Activated naive CD4-positive, alpha-beta T cell treated with anti-CD3 and anti-CD28 coated beads, Interleukin-2, amount 50 U/mL, for 72 hours (primary cell): ENCODE results near the gene DDX27. TPM values are rescaled to one million over a fixed set of nuclear protein-coding genes. Genes with fewer than 3 reads are reported as not detected.
"Not testable (repeated sequence)": the region's sequence is repeated elsewhere in the genome, so short reads cannot be mapped to it uniquely, and the experiment has no call there.

Experiments used
- ATAC-seq, 2 donors: fragments of 150-1000 bp; cut with Tn5 transposase; 2 replicates each; pipeline ENCODE4 v1.10.0; 2021; ENCODE audit warnings: mild to moderate bottlenecking in 2 of 2, moderate library complexity in 2 of 2
- DNase-seq, 2 donors: peaks; one replicate each; pipeline ENCODE4 v3.0.0; 2021 to 2022; ENCODE audit warnings: low spot score in 2 of 2
- H3K27ac Mint-ChIP-seq, 2 donors: one replicate each; pipeline ENCODE4 v1.8.0; 2022; ENCODE audit warnings: mild to moderate bottlenecking in 2 of 2, mixed read lengths in 2 of 2
- H3K36me3 Mint-ChIP-seq, 2 donors: one replicate each; pipeline ENCODE4 v1.8.0; 2022; ENCODE audit warnings: mixed read lengths in 2 of 2
- H3K9me3 Mint-ChIP-seq, 2 donors: one replicate each; pipeline ENCODE4 v1.8.0; 2022; ENCODE audit warnings: mixed read lengths in 2 of 2
- total RNA-seq, 2 donors: library from RNA; stranded (reverse); gene quantifications; one replicate each; pipeline ENCODE4 v1.2.3, GENCODE V29; 2022

The DDX27 gene
- total RNA-seq, 2 donors from 2014 or later: 42.1 to 51.9 TPM

- H3K27ac Mint-ChIP-seq: peak within 1 kb of the TSS; percentile 84 to 90
- H3K9me3 Mint-ChIP-seq: no peaks in the 10 kb centered on the region
- peaks cover 5 to 23% of the 10 kb centered on the region in 2 donors for H3K36me3 Mint-ChIP-seq
- DNase-seq: peak; percentile 90 to 96
- ATAC-seq: peak; percentile 97
Observed at GRCh38 chr20:49187851-49188641, 31.2 kb upstream of the DDX27 start, which contains the start of gene STAU1. STAU1 (minus strand) TSS chr20:49188334; CDS start chr20:49166201, 22,133 bp downstream.

DNA sequence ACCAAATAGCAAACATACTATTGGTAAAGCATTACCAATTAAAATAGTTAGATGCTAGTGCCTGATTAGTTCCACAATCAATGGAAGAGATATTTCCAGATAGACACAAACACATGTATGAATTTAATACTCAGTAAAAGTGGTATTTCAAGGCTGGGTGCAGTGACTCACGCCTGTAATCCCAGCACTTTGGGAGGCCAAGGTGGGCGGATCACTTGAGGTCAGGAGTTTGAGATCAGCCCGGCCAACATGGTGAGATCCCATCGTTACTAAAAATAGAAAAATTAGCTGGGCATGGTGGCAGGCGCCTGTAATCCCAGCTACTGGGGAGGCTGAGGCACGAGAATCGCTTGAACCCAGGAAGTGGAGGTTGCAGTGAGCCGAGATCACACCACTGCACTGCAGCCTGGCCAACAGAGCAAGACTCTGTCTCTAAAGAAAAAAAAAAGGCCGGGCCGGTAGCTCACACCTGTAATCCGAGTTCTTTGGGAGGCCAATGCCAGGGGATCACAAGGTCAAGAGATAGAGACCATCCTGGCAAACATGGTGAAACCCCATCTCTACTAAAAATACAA is 26.2 kb upstream of the DDX27 start:
- not testable (repeated sequence) for DNase-seq, H3K9me3 Mint-ChIP-seq, H3K27ac Mint-ChIP-seq, ATAC-seq, H3K36me3 Mint-ChIP-seq

GRCh38 chr20:49199729-49200293 is 19.4 kb upstream of the DDX27 start:
- Mint-ChIP-seq H3K36me3 (no peaks in the 10 kb centered on the region), H3K9me3 (no peaks in the 10 kb centered on the region), H3K27ac (no peak overlapping the region)
- ATAC-seq (no peak), DNase-seq (peak in 1 of 2 donors; percentile 21)

- no peaks in the 10 kb centered on the region for H3K9me3 Mint-ChIP-seq
- ATAC-seq (no peak), DNase-seq (peak in 1 of 2 donors; percentile 18)
- H3K27ac Mint-ChIP-seq: no peak overlapping the region
- H3K36me3 Mint-ChIP-seq: no peaks in the 10 kb centered on the region
Observed at GRCh38 chr20:49203011-49203410, 16.2 kb upstream of the DDX27 start.

DNA sequence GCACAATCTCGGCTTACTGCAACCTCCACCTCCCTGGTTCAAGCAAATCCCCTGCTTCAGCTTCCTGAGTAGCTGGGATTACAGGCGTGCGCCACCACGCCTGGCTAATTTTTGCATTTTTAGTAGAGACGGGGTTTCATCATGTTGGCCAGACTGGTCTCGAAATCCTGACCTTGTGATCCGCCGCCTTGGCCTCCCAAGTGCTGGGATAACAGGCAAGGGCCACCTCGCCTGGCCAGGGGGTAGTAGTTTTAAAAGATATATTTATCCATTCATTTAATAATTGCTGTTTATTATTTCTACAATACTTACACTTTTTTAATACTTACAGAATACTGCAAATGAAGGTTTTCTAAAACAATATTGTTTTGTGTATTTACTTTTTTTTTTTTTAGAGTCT is 15.5 kb upstream of the DDX27 start:
- Mint-ChIP-seq H3K9me3 (no peaks in the 10 kb centered on the region), H3K27ac (no peak overlapping the region), H3K36me3 (no peaks in the 10 kb centered on the region)
- no peak for ATAC-seq
- no peak for DNase-seq

- peaks cover 6 to 7% of the 10 kb centered on the region in 2 donors for H3K9me3 Mint-ChIP-seq
- ATAC-seq: peak in 1 of 2 donors; percentile 50
- no peak overlapping the region for H3K27ac Mint-ChIP-seq
- H3K36me3 Mint-ChIP-seq: peaks cover 6% of the 10 kb centered on the region in 2 donors
- DNase-seq: peak in 1 of 2 donors; percentile 24
Observed at GRCh38 chr20:49207076-49207475, 12.1 kb upstream of the DDX27 start.

DNA sequence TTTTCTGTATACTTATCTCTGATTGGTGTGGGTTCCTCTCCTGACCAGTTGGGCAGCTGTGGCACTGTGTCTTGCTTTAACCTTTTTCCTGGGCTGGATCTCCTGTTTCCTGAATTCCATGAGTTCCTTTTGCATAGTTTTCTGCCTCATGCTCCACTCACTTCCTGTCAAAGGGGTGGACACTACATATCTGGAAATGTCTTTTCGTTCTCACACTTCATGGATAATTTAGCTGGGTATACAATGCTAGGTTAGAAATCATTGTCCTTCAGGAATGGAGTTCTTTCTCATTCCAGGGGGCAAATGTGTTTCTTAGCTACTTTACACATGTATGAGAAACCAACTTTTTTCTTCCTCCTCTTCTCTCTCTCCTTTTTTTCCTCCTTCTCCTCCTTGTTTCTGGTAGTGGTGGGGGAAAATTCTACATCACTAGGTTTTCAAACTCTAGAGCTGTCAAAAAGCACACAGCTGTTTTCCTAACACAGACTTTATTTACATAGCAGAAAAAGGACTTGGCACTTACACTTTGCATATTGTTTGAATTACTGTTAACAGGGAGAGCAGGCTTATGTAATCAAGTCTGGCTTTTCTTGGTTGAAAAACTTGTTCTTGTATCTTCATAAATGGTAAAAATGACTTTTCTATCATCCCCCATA is 9.0 kb upstream of the DDX27 start:
- Mint-ChIP-seq H3K27ac (no peak overlapping the region), H3K9me3 (peaks cover 6 to 7% of the 10 kb centered on the region in 2 donors), H3K36me3 (peaks cover 6% of the 10 kb centered on the region in 2 donors)
- DNase-seq (no peak), ATAC-seq (no peak)

DNA sequence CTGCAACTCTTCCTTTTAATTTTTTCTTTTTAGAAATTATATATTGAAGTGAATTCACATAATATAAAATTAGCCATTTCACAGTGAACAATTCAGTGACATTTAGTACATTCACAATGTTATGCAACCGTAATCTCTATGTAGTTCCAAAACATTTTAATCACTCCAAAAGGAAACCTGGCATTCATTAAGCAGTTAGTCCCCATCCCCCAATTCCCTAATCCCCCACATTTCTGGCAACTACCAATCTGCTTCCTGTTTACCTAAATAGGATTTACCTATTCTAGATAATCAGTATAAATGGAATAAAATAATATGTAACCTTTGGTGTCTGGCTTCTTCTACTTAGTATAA is 8.5 kb upstream of the DDX27 start:
- no peak for ATAC-seq
- H3K9me3 Mint-ChIP-seq: peaks cover 6 to 7% of the 10 kb centered on the region in 2 donors
- DNase-seq: no peak
- H3K36me3 Mint-ChIP-seq: peaks cover 6% of the 10 kb centered on the region in 2 donors
- no peak overlapping the region for H3K27ac Mint-ChIP-seq

DNA sequence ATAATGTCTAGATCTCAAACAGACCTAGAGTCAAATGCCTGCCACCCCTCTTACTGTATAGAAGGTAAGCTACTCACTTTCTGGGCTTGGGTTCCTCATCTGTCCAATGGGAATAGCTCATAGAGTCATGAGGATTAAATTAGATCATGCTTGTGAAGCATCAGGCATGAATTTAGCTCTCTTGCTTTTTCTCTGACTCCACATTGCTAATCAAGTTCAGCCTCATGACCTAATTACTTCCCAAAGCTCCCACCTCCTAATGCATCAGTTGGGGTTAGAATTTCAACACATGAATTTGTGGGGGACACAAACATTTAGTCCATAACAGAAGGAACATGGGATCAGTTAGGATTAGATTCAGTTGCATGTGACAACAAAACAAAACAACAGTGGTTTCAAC is 4.6 kb upstream of the DDX27 start:
- DNase-seq (no peak), ATAC-seq (no peak)
- no peak overlapping the region for H3K27ac Mint-ChIP-seq
- peaks cover 6 to 7% of the 10 kb centered on the region in 2 donors for H3K9me3 Mint-ChIP-seq
- H3K36me3 Mint-ChIP-seq: peaks cover 8 to 9% of the 10 kb centered on the region in 2 donors

GRCh38 chr20:49215232-49215631 is 4.0 kb upstream of the DDX27 start:
- Mint-ChIP-seq H3K9me3 (peaks cover 3% of the 10 kb centered on the region in 2 donors), H3K27ac (no peak overlapping the region), H3K36me3 (peaks cover 11 to 12% of the 10 kb centered on the region in 2 donors)
- DNase-seq (no peak), ATAC-seq (no peak)

GRCh38 chr20:49216991-49217578 is 2.1 kb upstream of the DDX27 start:
- Mint-ChIP-seq H3K36me3 (peaks cover 7 to 20% of the 10 kb centered on the region in 2 donors), H3K27ac (peak overlapping the region in 1 of 2 donors; percentile 64), H3K9me3 (no peaks in the 10 kb centered on the region)
- DNase-seq: peak; percentile 86 to 98
- peak; percentile 68 for ATAC-seq

DNA sequence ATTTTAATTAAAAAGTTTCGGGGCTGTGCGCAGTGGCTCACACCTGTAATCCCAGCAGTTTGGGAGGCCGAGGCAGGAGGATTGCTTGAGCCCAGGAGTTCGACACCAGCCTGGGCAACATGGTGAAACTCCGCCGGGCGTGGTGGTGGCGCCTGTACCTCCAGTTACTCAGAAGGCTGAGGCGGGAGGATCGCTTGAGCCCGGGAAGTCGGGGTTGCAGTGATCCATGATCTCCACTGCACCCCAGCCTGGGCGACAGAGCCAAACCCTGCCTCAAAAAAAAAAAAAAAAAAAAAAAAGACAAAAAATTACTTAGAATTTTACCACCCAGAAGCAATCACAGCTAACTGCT is 501 bp upstream of the DDX27 start:
- peak; percentile 0 to 4 for ATAC-seq
- H3K27ac Mint-ChIP-seq: peak overlapping the region; percentile 97 to 98
- DNase-seq: peak in 1 of 2 donors; percentile 15
- not testable (repeated sequence) for H3K9me3 Mint-ChIP-seq
- H3K36me3 Mint-ChIP-seq: peaks cover 7 to 26% of the 10 kb centered on the region in 2 donors

- Mint-ChIP-seq H3K36me3 (peaks cover 7 to 26% of the 10 kb centered on the region in 2 donors), H3K27ac (peak overlapping the region; percentile 97 to 98), H3K9me3 (no peaks in the 10 kb centered on the region)
- ATAC-seq: no peak
- DNase-seq: no peak
Observed at GRCh38 chr20:49219924-49220831, 962 bp downstream of the DDX27 start.

- no peak for DNase-seq
- ATAC-seq: no peak
- Mint-ChIP-seq H3K9me3 (no peaks in the 10 kb centered on the region), H3K36me3 (peaks cover 9 to 24% of the 10 kb centered on the region in 2 donors), H3K27ac (peak overlapping the region; percentile 36 to 90)
Observed at GRCh38 chr20:49225896-49226295, 6.7 kb downstream of the DDX27 start.

GRCh38 chr20:49228676-49229075 is 9.5 kb downstream of the DDX27 start:
- H3K9me3 Mint-ChIP-seq: no peaks in the 10 kb centered on the region
- ATAC-seq (no peak), DNase-seq (no peak)
- H3K27ac Mint-ChIP-seq: no peak overlapping the region
- peaks cover 9 to 17% of the 10 kb centered on the region in 2 donors for H3K36me3 Mint-ChIP-seq

DNA sequence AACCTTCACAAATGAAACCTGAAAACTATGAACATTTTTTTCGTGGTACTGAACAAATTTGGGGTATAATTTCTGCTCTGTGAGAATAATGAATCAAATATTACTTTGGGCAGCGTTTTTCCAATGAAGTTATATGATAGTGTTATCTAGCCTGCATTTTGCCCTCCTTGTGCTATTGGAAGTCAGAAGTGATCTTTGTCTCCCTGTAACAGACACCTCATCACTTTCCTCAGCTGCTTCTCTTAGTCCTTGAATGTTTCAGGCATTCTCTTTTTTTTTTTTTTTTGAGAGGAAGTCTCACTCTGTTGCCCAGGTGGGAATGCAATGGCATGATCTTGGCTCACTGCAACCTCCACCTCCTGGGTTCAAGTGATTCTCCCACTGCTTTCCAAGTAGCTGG is 10.2 kb downstream of the DDX27 start:
- ATAC-seq (no peak), DNase-seq (no peak)
- Mint-ChIP-seq H3K36me3 (peaks cover 9 to 17% of the 10 kb centered on the region in 2 donors), H3K27ac (no peak overlapping the region), H3K9me3 (no peaks in the 10 kb centered on the region)
